MM.1S (cell line): ENCODE measurements around the gene TBC1D16.

Experiments used
- DNase-seq: peaks from one replicate; pipeline ENCODE4 v3.0.0-alpha.2; 2015
- H2AFZ ChIP-seq: fragments of 300-600 bp; sonication (generic); 2 replicates; pipeline ENCODE4 v1.6.0; 2016; ENCODE audit warnings: antibody characterized with exemption, low read length
- H3F3A ChIP-seq: fragments of 300-600 bp; sonication (generic); 2 replicates; pipeline ENCODE4 v1.6.1; 2016; ENCODE audit warnings: mild to moderate bottlenecking, antibody characterized with exemption, low read length, moderate library complexity, mixed read lengths; ENCODE audit not compliant: insufficient read depth
- H3K27ac ChIP-seq: fragments of 300-600 bp; sonication (generic); 2 replicates; pipeline ENCODE4 v1.5.1; 2016; ENCODE audit warnings: mild to moderate bottlenecking, low read length
- H3K27me3 ChIP-seq: fragments of 300-600 bp; sonication (generic); replicated peaks from 2 replicates; pipeline ENCODE4 v1.6.0; 2016; ENCODE audit warnings: low read length; ENCODE audit not compliant: insufficient read depth
- H3K36me3 ChIP-seq: fragments of 300-600 bp; sonication (generic); replicated peaks from 2 replicates; pipeline ENCODE4 v1.6.1; 2016; ENCODE audit warnings: mild to moderate bottlenecking, low read length, mixed read lengths; ENCODE audit not compliant: insufficient read depth
- H3K4me1 ChIP-seq: fragments of 300-600 bp; sonication (generic); 2 replicates; pipeline ENCODE4 v1.6.1; 2016; ENCODE audit warnings: low read length, mixed read lengths
- H3K4me2 ChIP-seq: fragments of 300-600 bp; sonication (generic); 2 replicates; pipeline ENCODE4 v1.6.0; 2016; ENCODE audit warnings: low read depth, low read length
- H3K4me3 ChIP-seq: fragments of 300-600 bp; sonication (generic); 2 replicates; pipeline ENCODE4 v1.5.1; 2016; ENCODE audit warnings: low read length, mixed read lengths
- H3K79me2 ChIP-seq: fragments of 300-600 bp; sonication (generic); 2 replicates; pipeline ENCODE4 v1.6.1; 2016; ENCODE audit warnings: mixed run types, low read length, mixed read lengths
- H3K9ac ChIP-seq: fragments of 300-600 bp; sonication (generic); 2 replicates; pipeline ENCODE4 v1.6.1; 2016; ENCODE audit warnings: low read length, mixed read lengths
- H3K9me2 ChIP-seq: fragments of 300-600 bp; sonication (generic); replicated peaks from 2 replicates; pipeline ENCODE4 v1.6.1; 2016; ENCODE audit warnings: mild to moderate bottlenecking, low read length, mixed read lengths; ENCODE audit not compliant: insufficient read depth
- H3K9me3 ChIP-seq: fragments of 300-600 bp; sonication (generic); replicated peaks from 2 replicates; pipeline ENCODE4 v1.6.1; 2016; ENCODE audit warnings: mild to moderate bottlenecking, low read length, mixed read lengths; ENCODE audit not compliant: insufficient read depth
- H4K20me1 ChIP-seq: fragments of 300-600 bp; sonication (generic); 2 replicates; pipeline ENCODE4 v1.6.1; 2016; ENCODE audit warnings: mild to moderate bottlenecking, low read length, moderate library complexity, mixed read lengths; ENCODE audit not compliant: insufficient read depth
- CTCF ChIP-seq: fragments of 300-600 bp; sonication (generic); IDR thresholded peaks from 2 replicates; pipeline ENCODE4 v1.5.1; 2016; ENCODE audit warnings: antibody characterized with exemption, low read length, mixed read lengths
- EZH2 ChIP-seq: fragments of 300-600 bp; sonication (generic); optimal IDR thresholded peaks from 2 replicates; pipeline ENCODE3; 2017; ENCODE audit warnings: low read depth, mild to moderate bottlenecking, antibody characterized with exemption, low read length, mixed read lengths
- EZH2phosphoT487 ChIP-seq: fragments of 300-600 bp; sonication (generic); IDR thresholded peaks from 2 replicates; pipeline ENCODE4 v1.6.1; 2018; ENCODE audit warnings: antibody characterized with exemption, low read length

TBC1D16 gene

GRCh38 chr17:79925242-79925957 is 110.3 kb downstream of the TBC1D16 start:
- Histone ChIP-seq H2AFZ (no peak overlapping the region), H4K20me1 (no peaks in the 10 kb centered on the region), H3K9ac (no peak overlapping the region), H3K27me3 (peaks cover 19% of the 10 kb centered on the region), H3F3A (peaks cover 12% of the 10 kb centered on the region), H3K4me2 (no peak overlapping the region), H3K4me3 (no peak overlapping the region), H3K79me2 (no peaks in the 10 kb centered on the region), H3K4me1 (peaks cover 19% of the 10 kb centered on the region), H3K27ac (no peak overlapping the region), H3K36me3 (no peaks in the 10 kb centered on the region), H3K9me3 (no peaks in the 10 kb centered on the region), H3K9me2 (no peaks in the 10 kb centered on the region)
- DNase-seq: no peak
- TF ChIP-seq CTCF (no peak), EZH2 (no peak), EZH2phosphoT487 (no peak)

GRCh38 chr17:79924639-79924976 is 111.1 kb downstream of the TBC1D16 start:
- Histone ChIP-seq H3K27ac (no peak overlapping the region), H3K9me2 (no peaks in the 10 kb centered on the region), H2AFZ (no peak overlapping the region), H3F3A (peaks cover 12% of the 10 kb centered on the region), H3K9ac (no peak overlapping the region), H3K27me3 (peaks cover 14% of the 10 kb centered on the region), H4K20me1 (no peaks in the 10 kb centered on the region), H3K4me3 (no peak overlapping the region), H3K79me2 (no peaks in the 10 kb centered on the region), H3K36me3 (no peaks in the 10 kb centered on the region), H3K4me1 (peaks cover 23% of the 10 kb centered on the region), H3K4me2 (no peak overlapping the region), H3K9me3 (no peaks in the 10 kb centered on the region)
- TF ChIP-seq CTCF: no peak
- TF ChIP-seq EZH2phosphoT487: no peak
- TF ChIP-seq EZH2: no peak
- no peak for DNase-seq

- DNase-seq: no peak
- Histone ChIP-seq H3K4me3 (no peak overlapping the region), H3K27ac (no peak overlapping the region), H3F3A (peaks cover 12% of the 10 kb centered on the region), H3K9me3 (no peaks in the 10 kb centered on the region), H3K36me3 (no peaks in the 10 kb centered on the region), H4K20me1 (no peaks in the 10 kb centered on the region), H3K4me1 (peaks cover 23% of the 10 kb centered on the region), H3K4me2 (no peak overlapping the region), H3K9ac (no peak overlapping the region), H2AFZ (no peak overlapping the region), H3K9me2 (no peaks in the 10 kb centered on the region), H3K27me3 (peaks cover 9% of the 10 kb centered on the region), H3K79me2 (no peaks in the 10 kb centered on the region)
- no peak for TF ChIP-seq EZH2
- TF ChIP-seq CTCF: peak; percentile 46
These were observed 111.6 kb downstream of the TBC1D16 start for GRCh38 chr17:79923974-79924638.
